SK-N-SH (cell line): ENCODE results near the gene COL20A1. TPM values are rescaled to one million over a fixed set of nuclear protein-coding genes. Genes with fewer than 3 reads are reported as not detected.

Experiments
- CTCF ChIA-PET: fragments of 300-600, 350-600 bp; formaldehyde crosslinking; extraction: SDS; loops from one replicate; lab custom pipeline; 2021; lab: Yijun Ruan, JAX
- POLR2A ChIA-PET: fragments of 350-600 bp; sonication (Branson Sonifier 250); formaldehyde crosslinking; extraction: SDS; loops from one replicate; lab custom pipeline; 2020; ENCODE audit warnings: antibody characterized with exemption, inconsistent platforms; lab: Yijun Ruan, JAX
- DNase-seq: peaks from one replicate; pipeline ENCODE4 v3.0.0; 2012
- H2AFZ ChIP-seq: fragments of 200-600 bp; sonication (generic); 2 replicates; pipeline ENCODE4 v1.8.1; 2016; ENCODE audit warnings: antibody characterized with exemption, mild to moderate bottlenecking, low read depth
- H3F3A ChIP-seq: fragments of 200-600 bp; sonication (generic); replicated peaks from 2 replicates; pipeline ENCODE3; 2016; ENCODE audit warnings: antibody characterized with exemption, mild to moderate bottlenecking; ENCODE audit not compliant: insufficient read depth
- H3K27ac ChIP-seq, 2 experiments: fragments of 200-500 bp in 1 of 2; fragments of 200-600 bp in 1 of 2; sonication (Bioruptor generic) in 1 of 2; sonication (generic), shearing (Covaris generic) in 1 of 2; 2 replicates each; pipeline versions ENCODE4 v1.5.1 to v1.6.1; 2014 to 2016; ENCODE audit warnings: low read depth in 2 of 2, inconsistent platforms in 1 of 2, low read length in 1 of 2, mild to moderate bottlenecking in 1 of 2, mixed read lengths in 1 of 2
- H3K27me3 ChIP-seq: fragments of 200-600 bp; sonication (generic), shearing (Covaris generic); 2 replicates; pipeline ENCODE4 v1.6.1; 2016; ENCODE audit warnings: mixed run types; ENCODE audit not compliant: insufficient read depth
- H3K36me3 ChIP-seq, 2 experiments: fragments of 200-500 bp in 1 of 2; fragments of 200-600 bp in 1 of 2; sonication (Bioruptor generic) in 1 of 2; sonication (generic) in 1 of 2; replicated peaks in 1 of 2; 2 replicates each; pipeline versions ENCODE3 to v1.5.1; 2014 to 2016; ENCODE audit warnings: low read length in 1 of 2, mild to moderate bottlenecking in 1 of 2; ENCODE audit not compliant: insufficient read depth in 2 of 2, control insufficient read depth in 1 of 2
- H3K4me1 ChIP-seq, 2 experiments: fragments of 200-500 bp in 1 of 2; fragments of 200-600 bp in 1 of 2; sonication (Bioruptor generic) in 1 of 2; sonication (generic), shearing (Covaris generic) in 1 of 2; 2 replicates each; pipeline versions ENCODE4 v1.5.1 to v1.6.1; 2014 to 2016; ENCODE audit warnings: low read depth in 1 of 2, low read length in 1 of 2, mixed run types in 1 of 2; ENCODE audit not compliant: insufficient read depth in 2 of 2, control insufficient read depth in 1 of 2
- H3K4me2 ChIP-seq: fragments of 200-600 bp; sonication (generic), shearing (Covaris generic); 2 replicates; pipeline ENCODE4 v1.6.1; 2017; ENCODE audit warnings: mixed run types
- H3K4me3 ChIP-seq, 2 experiments: fragments of 200-500 bp in 1 of 2; fragments of 200-600 bp in 1 of 2; sonication (Bioruptor generic) in 1 of 2; sonication (generic), shearing (Covaris generic) in 1 of 2; 2 replicates each; pipeline versions ENCODE4 v1.5.1 to v1.8.1; 2014 to 2016; ENCODE audit warnings: low read depth in 2 of 2, inconsistent platforms in 1 of 2, low read length in 1 of 2, mild to moderate bottlenecking in 1 of 2, mixed read lengths in 1 of 2, moderate library complexity in 1 of 2
- H3K79me2 ChIP-seq: fragments of 200-600 bp; sonication (generic); 2 replicates; pipeline ENCODE4 v1.8.1; 2017; ENCODE audit warnings: mild to moderate bottlenecking; ENCODE audit not compliant: insufficient read depth
- H3K9ac ChIP-seq: fragments of 200-600 bp; sonication (generic); 2 replicates; pipeline ENCODE4 v1.6.1; 2017; ENCODE audit warnings: mixed run types
- H3K9me2 ChIP-seq: fragments of 200-600 bp; sonication (generic); 2 replicates; pipeline ENCODE4 v1.6.1; 2017; ENCODE audit warnings: mixed run types
- H3K9me3 ChIP-seq: fragments of 200-600 bp; sonication (generic); 2 replicates; pipeline ENCODE4 v1.6.1; 2017; ENCODE audit warnings: mixed run types, mild to moderate bottlenecking, moderate library complexity
- H4K20me1 ChIP-seq: fragments of 200-600 bp; sonication (generic); 2 replicates; pipeline ENCODE4 v1.6.1; 2017; ENCODE audit warnings: mild to moderate bottlenecking, mixed run types; ENCODE audit not compliant: insufficient read depth
- CHD2 ChIP-seq: fragments of 150-350 bp; IDR thresholded peaks from 2 replicates; pipeline ENCODE4 v1.6.1; 2018; ENCODE audit warnings: low read length; ENCODE audit not compliant: partially characterized antibody
- ELF1 ChIP-seq: IDR thresholded peaks from 2 replicates; pipeline ENCODE4 v1.4.0; 2012
- FOXJ3 ChIP-seq: sonication (generic); formaldehyde crosslinking; IDR thresholded peaks from 2 replicates; pipeline ENCODE4 v1.5.1; 2020; ENCODE audit warnings: mild to moderate bottlenecking, missing genetic modification reagents
- MAX ChIP-seq: IDR thresholded peaks from 2 replicates; pipeline ENCODE4 v1.4.0; 2012; ENCODE audit warnings: low read depth
- MXI1 ChIP-seq: IDR thresholded peaks from 2 replicates; pipeline ENCODE4 v1.6.1; 2012; ENCODE audit warnings: mild to moderate bottlenecking, low read depth, low read length, improper control_type of control experiment
- NRF1 ChIP-seq: IDR thresholded peaks from 2 replicates; pipeline ENCODE4 v1.6.1; 2012; ENCODE audit warnings: low read depth, mild to moderate bottlenecking, low read length
- PBX3 ChIP-seq: IDR thresholded peaks from 2 replicates; pipeline ENCODE4; 2012
- RFX5 ChIP-seq: IDR thresholded peaks from 2 replicates; pipeline ENCODE4 v1.6.1; 2012; ENCODE audit warnings: mild to moderate bottlenecking, improper control_type of control experiment, low read length
- SMC3 ChIP-seq: IDR thresholded peaks from 2 replicates; pipeline ENCODE4 v1.6.1; 2012; ENCODE audit warnings: low read depth, low read length, improper control_type of control experiment
- TAF1 ChIP-seq: IDR thresholded peaks from 2 replicates; pipeline ENCODE4 v1.6.1; 2012; ENCODE audit warnings: low read depth, mild to moderate bottlenecking, low read length, moderate library complexity, borderline replicate concordance
- TCF12 ChIP-seq: IDR thresholded peaks from 2 replicates; pipeline ENCODE4 v1.4.0; 2012
- USF1 ChIP-seq: IDR thresholded peaks from 2 replicates; pipeline ENCODE4 v1.4.0; 2012; ENCODE audit warnings: low read depth, borderline replicate concordance
- YY1 ChIP-seq: IDR thresholded peaks from 2 replicates; pipeline ENCODE4 v1.4.0; 2012; ENCODE audit warnings: low read depth, mild to moderate bottlenecking
- WGBS: methylation state at CpG from one replicate; pipeline ENCODE4 v1.1.6; 2017; ENCODE audit warnings: low lambda C conversion rate; 5-methylcytosine and 5-hydroxymethylcytosine counted together
- polyA plus RNA-seq, 3 experiments: library from polyadenylated mRNA; depleted of rRNA; stranded (reverse); fragments of >200 nt; gene quantifications; 2 replicates each; pipeline ENCODE4 v1.2.3, GENCODE V29; 2012
- TF ChIP-seq, protein P1 (sequence below): fragments of 150-350 bp; IDR thresholded peaks from 2 replicates; pipeline ENCODE4 v1.6.1; 2017; ENCODE audit warnings: antibody characterized with exemption, low read length, low read depth, borderline replicate concordance
- TF ChIP-seq, protein P2 (sequence below): IDR thresholded peaks from 2 replicates; pipeline ENCODE4 v1.6.1; 2012; ENCODE audit warnings: mild to moderate bottlenecking, low read depth, low read length, moderate library complexity
- TF ChIP-seq, protein P3 (sequence below): fragments of 150-350 bp; IDR thresholded peaks from 2 replicates; pipeline ENCODE4 v1.6.1; 2016; ENCODE audit warnings: mild to moderate bottlenecking, low read depth, low read length
- TF ChIP-seq, protein P4 (sequence below): IDR thresholded peaks from 2 replicates; pipeline ENCODE4 v1.4.0; 2012; ENCODE audit warnings: low read depth, borderline replicate concordance

The COL20A1 gene
- polyA plus RNA-seq, 1 of the 3 experiments (the other 2 are of a cell fraction), result not detected

DNA sequence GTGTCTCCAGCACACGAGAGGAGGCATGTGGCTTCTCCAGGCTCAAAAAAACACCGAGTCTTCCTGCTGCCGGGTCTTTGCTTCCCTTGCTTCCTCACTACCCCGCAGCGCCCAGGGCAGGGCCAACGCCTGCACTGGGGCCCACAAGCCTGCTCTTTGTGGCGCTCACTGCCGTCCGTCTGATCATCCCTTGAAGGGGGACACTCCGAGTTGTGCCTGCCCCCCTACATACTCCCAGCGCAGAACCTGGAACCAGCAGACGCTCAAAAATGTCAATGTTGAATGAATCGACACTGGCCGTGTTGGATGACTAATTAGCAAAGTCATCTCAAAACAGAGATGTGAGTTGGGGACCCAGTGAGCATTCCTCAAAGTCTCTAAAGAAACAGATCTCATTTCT lies 28.5 kb upstream of the COL20A1 start:
- H3K27ac ChIP-seq, result no peak overlapping the region
- no peaks in the 10 kb centered on the region; a peak in 1 of 4 replicates for H3K4me1 ChIP-seq
- H3K9me2 ChIP-seq, result no peaks in the 10 kb centered on the region
- TF ChIP-seq USF1, result no peak
- TF ChIP-seq ELF1, result no peak
- TF ChIP-seq RFX5, result no peak
- no peak for TF ChIP-seq SMC3
- no peak for TF ChIP-seq CHD2
- no peak for TF ChIP-seq FOXJ3
- no peak for TF ChIP-seq PBX3
- TF ChIP-seq MAX, result no peak
- TF ChIP-seq, all 33 proteins: peak for 0
- Histone ChIP-seq H3K4me2 (no peak overlapping the region), H4K20me1 (no peaks in the 10 kb centered on the region), H3K36me3 (no peaks in the 10 kb centered on the region), H3K9ac (no peak overlapping the region), H3K4me3 (no peak overlapping the region), H3K27me3 (peaks cover 9% of the 10 kb centered on the region), H3F3A (no peaks in the 10 kb centered on the region), H3K9me3 (no peaks in the 10 kb centered on the region), H2AFZ (no peak overlapping the region), H3K79me2 (no peaks in the 10 kb centered on the region)
- 43% methylated on average over 14 of the region's 14 CpGs for WGBS
- no peak for DNase-seq
- ChIA-PET CTCF (interaction anchor here (0.9 to 1.6 kb wide), 3 partner anchors 40 to 45 kb away, joined by 3 to 5 read pairs (median 3); no protein-coding TSS in a partner anchor), POLR2A (no interaction called here)

GRCh38 chr20:63265891-63266515 lies 27.0 kb upstream of the COL20A1 start:
- no peaks in the 10 kb centered on the region for H4K20me1 ChIP-seq
- no peaks in the 10 kb centered on the region for H3K4me1 ChIP-seq
- no peak for DNase-seq
- H3K27me3 ChIP-seq, result peaks cover 8% of the 10 kb centered on the region
- H3K9ac ChIP-seq, result no peak overlapping the region
- H3K9me2 ChIP-seq, result no peaks in the 10 kb centered on the region
- no peak overlapping the region for H3K4me2 ChIP-seq
- H3K79me2 ChIP-seq, result no peaks in the 10 kb centered on the region; the same call in 1 of the 2 replicates
- H2AFZ ChIP-seq, result no peak overlapping the region
- no peaks in the 10 kb centered on the region for H3K9me3 ChIP-seq
- ChIA-PET CTCF (interaction anchor here (0.7 to 1.6 kb wide), 6 partner anchors 10 to 43 kb away, joined by 3 to 5 read pairs (median 3); no protein-coding TSS in a partner anchor), POLR2A (no interaction called here)
- no peaks in the 10 kb centered on the region for H3F3A ChIP-seq
- no peak overlapping the region for H3K27ac ChIP-seq
- H3K4me3 ChIP-seq, result no peak overlapping the region
- TF ChIP-seq ELF1 (no peak), YY1 (no peak), TCF12 (no peak), MAX (no peak), FOXJ3 (no peak), MXI1 (no peak), NRF1 (no peak), TAF1 (no peak)
- TF ChIP-seq, protein P1, sequence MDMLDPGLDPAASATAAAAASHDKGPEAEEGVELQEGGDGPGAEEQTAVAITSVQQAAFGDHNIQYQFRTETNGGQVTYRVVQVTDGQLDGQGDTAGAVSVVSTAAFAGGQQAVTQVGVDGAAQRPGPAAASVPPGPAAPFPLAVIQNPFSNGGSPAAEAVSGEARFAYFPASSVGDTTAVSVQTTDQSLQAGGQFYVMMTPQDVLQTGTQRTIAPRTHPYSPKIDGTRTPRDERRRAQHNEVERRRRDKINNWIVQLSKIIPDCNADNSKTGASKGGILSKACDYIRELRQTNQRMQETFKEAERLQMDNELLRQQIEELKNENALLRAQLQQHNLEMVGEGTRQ, result no peak
- TF ChIP-seq, protein P2, sequence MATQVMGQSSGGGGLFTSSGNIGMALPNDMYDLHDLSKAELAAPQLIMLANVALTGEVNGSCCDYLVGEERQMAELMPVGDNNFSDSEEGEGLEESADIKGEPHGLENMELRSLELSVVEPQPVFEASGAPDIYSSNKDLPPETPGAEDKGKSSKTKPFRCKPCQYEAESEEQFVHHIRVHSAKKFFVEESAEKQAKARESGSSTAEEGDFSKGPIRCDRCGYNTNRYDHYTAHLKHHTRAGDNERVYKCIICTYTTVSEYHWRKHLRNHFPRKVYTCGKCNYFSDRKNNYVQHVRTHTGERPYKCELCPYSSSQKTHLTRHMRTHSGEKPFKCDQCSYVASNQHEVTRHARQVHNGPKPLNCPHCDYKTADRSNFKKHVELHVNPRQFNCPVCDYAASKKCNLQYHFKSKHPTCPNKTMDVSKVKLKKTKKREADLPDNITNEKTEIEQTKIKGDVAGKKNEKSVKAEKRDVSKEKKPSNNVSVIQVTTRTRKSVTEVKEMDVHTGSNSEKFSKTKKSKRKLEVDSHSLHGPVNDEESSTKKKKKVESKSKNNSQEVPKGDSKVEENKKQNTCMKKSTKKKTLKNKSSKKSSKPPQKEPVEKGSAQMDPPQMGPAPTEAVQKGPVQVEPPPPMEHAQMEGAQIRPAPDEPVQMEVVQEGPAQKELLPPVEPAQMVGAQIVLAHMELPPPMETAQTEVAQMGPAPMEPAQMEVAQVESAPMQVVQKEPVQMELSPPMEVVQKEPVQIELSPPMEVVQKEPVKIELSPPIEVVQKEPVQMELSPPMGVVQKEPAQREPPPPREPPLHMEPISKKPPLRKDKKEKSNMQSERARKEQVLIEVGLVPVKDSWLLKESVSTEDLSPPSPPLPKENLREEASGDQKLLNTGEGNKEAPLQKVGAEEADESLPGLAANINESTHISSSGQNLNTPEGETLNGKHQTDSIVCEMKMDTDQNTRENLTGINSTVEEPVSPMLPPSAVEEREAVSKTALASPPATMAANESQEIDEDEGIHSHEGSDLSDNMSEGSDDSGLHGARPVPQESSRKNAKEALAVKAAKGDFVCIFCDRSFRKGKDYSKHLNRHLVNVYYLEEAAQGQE, result no peak
- TF ChIP-seq, protein P3, sequence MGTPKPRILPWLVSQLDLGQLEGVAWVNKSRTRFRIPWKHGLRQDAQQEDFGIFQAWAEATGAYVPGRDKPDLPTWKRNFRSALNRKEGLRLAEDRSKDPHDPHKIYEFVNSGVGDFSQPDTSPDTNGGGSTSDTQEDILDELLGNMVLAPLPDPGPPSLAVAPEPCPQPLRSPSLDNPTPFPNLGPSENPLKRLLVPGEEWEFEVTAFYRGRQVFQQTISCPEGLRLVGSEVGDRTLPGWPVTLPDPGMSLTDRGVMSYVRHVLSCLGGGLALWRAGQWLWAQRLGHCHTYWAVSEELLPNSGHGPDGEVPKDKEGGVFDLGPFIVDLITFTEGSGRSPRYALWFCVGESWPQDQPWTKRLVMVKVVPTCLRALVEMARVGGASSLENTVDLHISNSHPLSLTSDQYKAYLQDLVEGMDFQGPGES, result no peak
- TF ChIP-seq, protein P4, sequence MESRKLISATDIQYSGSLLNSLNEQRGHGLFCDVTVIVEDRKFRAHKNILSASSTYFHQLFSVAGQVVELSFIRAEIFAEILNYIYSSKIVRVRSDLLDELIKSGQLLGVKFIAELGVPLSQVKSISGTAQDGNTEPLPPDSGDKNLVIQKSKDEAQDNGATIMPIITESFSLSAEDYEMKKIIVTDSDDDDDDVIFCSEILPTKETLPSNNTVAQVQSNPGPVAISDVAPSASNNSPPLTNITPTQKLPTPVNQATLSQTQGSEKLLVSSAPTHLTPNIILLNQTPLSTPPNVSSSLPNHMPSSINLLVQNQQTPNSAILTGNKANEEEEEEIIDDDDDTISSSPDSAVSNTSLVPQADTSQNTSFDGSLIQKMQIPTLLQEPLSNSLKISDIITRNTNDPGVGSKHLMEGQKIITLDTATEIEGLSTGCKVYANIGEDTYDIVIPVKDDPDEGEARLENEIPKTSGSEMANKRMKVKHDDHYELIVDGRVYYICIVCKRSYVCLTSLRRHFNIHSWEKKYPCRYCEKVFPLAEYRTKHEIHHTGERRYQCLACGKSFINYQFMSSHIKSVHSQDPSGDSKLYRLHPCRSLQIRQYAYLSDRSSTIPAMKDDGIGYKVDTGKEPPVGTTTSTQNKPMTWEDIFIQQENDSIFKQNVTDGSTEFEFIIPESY, result no peak
- H3K36me3 ChIP-seq, result no peaks in the 10 kb centered on the region
- WGBS, result 53% methylated on average over 10 of the region's 12 CpGs
